ENCODE measurements around the gene EPN2.
"Not testable (repeated sequence)": the region's sequence is repeated elsewhere in the genome, so short reads cannot be mapped to it uniquely, and the experiment has no call there.

Gene EPN2

DNA sequence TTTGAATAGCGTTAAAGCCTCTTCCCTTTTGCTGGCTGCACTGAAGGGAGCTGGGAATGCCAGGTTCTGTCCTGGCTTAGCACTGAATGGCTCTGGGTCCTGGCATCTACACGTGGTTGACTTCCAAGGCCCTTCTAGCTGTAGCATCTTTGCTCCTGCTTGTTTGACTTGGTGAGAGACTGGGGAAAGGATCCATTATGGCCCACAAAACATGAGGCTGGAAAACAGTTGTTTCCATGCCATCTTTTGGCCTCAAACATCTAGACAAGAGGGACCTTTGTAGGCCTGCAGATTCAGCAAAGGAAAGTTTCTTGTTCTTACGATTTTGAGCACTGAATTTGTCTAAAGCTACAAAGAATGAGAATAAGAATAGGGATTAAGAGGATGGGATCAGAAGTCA lies 32.5 kb downstream of the EPN2 start:
- no peak for DNase-seq

DNA sequence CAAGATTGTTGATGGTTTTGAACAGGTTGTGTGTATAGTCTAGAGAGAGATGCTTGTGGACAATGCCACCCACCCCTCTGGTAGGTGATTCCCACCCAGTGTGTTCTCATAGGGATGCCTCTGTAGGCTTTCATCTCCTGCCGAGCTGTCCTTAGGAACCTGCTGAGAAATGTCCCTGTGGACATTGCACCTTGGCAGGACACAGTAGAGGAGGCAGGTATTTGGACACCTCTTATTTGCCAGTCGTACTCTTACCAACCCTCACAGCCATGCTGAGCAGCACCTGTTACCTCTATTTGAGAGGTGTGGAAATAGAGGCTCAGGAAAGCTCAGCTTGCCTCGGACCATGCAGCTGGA lies 33.2 kb downstream of the EPN2 start:
- no peak for DNase-seq

DNA sequence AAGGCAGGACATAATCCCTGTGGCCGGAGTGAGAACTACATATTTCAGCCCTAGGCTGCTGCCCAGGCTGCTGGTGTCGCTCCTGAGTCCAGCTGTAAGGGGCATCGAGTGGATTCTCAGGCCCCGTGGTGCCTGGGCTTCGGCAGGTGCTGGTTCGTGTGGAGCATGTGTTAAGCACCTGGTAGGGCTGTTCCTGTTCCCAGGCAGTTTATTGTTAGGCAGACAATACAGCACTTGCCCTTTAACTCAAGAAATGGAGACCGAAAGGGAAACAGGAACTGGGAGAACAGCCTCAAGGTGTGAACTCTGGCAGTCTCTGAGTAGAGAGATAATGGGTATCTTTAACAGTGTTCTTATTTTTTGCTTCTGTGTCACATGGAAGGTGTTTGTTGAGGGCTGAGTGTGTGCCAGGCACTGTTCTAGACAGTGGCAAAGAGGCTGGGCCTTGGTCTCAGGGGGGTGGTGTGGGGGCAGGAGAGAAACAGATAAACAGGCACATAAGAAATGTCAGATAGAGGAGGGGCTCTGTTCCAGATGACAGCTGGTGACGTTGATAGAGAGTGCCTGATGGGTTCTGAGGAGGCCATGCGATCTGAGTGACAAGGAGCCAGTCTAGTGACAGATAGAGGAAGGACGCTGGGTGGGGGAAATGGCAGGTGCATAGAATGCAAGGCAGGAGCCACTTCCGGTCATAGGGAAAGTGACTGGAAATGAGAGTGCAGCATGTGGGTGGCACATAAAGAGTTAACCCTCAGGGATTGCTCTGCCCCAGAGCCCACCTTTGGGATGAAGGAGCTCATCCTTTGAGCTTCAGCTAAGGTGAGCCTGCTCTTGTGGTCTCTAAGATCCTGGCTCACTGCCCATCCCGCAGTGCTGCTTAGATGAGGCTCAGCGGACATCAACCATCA lies 33.8 kb downstream of the EPN2 start:
- no peak for DNase-seq

DNA sequence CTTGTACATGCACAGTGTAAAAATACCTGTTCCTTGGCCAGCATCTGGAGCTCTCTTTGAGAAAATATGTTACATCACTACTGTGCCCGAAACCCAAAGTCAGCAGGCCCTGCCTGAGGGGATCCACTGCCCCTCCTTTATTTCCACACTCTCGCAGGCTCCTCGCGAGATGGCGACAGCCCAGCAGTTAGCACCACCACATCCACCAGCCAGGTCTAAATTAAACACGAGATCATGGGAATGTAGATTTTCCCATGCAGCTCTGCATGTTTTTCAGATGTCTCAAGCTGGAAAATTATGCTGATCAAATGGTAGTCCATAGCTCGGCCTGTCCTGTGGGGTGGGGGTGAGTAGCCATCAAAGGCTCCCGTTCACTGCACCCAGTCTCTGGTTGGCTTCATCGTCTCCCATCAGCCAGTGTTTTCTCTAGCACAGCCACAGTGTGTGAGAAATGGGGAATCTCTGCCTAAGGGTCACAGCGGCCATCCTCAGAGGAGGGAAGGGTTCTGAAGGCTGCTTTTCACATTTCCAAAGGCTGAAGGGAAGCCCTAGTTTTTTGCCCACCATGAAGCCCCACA lies 34.7 kb downstream of the EPN2 start:
- DNase-seq = no peak

DNA sequence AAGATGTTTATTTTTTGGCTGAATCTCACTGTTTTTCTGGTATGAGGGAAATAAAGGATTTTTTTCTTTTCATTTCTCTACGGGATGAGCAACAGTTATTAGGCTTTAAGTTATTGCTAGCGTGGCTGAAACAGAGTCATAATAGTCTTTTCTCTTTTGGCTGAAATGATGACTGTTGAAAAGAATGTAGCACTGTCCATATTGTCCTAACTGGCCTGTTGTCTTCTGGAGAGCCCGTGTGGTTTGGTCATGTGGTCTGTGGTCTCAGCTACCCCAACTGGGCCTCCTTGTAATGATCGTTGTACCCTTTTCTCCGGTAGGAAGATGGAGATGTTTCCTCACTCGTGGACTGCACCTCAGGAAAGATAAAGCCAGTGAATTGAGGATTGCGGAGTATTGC lies 36.6 kb downstream of the EPN2 start:
- no peak for DNase-seq

DNA sequence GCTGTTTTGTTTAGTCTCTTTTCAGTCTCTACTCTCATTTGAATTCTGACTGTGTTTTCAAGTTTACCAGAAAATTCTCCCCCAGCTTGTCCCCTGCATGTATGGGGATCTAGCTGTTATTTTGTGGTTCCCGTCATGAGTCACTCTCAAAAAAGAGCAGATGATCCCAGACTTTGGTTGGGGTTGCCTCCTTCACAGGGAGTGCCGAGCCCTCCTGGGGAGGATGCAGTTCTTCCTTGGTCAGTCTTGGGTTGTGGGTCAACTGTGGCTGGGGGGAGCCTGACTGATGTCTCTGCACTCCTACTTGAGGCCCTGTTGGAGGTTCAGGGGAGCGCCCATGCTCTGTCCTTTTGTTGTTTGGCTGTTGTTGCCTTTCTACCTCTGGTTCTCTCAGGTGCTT lies 37.7 kb downstream of the EPN2 start:
- DNase-seq = no peak

DNA sequence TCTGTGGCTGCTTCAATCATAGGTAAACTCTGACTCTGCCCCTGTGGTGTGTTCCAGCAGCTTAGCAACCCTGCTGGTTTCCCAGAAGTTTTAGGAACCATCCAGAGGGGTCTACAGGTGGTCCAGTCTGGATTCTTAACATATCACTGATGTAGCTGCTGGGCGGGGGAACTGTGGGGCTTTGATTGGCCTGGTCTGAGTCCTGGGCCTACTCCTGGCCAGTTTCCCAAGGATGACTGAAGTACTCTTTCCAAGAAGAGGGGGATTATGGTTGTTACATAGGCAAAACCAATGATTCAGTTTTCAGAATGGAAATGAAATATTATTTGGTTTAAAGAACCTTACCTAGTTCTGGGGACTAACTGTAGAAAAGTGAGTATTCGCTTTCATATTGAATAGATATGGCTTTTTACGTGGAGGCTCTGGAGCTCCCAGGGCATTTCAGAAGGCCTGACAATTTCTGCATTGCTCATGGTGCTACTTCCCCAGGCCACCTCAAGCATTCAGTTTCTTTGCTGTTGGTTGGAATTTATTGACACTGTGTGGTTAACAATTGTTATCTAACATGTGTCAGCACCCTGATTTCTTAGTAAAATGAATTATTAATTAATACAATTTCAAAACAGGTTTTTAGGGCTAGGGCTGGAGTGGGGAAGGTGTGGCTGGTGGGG lies 38.4 kb downstream of the EPN2 start:
- no peak for DNase-seq

DNA sequence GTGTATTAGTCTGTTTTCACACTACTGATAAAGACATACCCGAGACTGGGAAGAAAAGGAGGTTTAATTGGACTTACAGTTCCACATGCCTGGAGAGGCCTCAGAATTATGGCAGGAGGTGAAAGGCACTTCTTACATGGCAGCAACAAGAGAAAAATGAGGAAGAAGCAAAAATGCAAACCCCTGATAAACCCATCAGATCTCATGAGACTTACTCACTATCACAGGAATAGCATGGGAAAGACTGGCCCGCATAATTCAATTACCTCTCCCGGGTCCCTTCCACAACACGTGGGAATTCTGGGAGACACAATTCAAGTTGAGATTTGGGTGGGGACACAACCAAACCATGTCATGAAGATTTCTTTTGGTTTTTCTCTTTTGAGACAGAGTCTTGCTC lies 41.1 kb downstream of the EPN2 start:
- not testable (repeated sequence) for DNase-seq

DNA sequence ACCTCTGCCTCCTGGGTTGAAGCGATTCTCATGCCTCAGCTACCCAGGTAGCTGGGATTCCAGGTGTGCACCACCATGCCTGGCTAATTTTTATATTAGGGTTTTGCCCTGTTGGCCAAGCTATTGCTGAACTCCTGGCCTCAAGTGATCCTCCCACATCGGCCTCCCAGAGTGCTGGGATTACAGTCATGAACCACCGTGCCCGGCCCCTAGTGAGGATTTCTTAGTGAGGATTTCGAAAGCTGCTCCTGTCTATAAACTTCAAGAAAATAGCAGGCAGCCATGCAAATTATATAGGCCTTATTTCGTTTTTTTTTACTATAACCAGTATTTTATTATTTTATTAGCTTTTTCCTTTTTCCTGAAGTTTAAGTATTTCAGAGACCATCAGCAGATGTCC lies 41.6 kb downstream of the EPN2 start:
- no peak for DNase-seq

DNA sequence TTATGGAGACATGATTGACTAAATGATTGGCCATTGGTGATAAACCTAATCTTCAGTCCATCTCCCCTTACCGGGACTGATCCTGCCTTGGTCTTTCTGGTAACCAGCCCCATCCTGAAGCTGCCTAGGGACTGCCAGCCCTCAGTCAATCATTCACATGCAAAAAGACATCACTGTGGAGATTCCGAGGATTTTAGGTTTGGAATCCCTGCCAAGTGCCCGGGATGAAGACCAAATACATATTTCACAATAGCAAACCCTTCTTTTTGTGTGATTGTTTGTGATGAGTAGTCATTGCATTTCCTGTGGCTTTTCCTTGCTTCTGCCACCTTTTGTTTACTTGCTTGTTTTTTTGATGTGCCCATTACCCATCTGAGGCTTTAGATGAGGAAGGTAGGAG lies 44.0 kb downstream of the EPN2 start:
- DNase-seq = no peak

DNA sequence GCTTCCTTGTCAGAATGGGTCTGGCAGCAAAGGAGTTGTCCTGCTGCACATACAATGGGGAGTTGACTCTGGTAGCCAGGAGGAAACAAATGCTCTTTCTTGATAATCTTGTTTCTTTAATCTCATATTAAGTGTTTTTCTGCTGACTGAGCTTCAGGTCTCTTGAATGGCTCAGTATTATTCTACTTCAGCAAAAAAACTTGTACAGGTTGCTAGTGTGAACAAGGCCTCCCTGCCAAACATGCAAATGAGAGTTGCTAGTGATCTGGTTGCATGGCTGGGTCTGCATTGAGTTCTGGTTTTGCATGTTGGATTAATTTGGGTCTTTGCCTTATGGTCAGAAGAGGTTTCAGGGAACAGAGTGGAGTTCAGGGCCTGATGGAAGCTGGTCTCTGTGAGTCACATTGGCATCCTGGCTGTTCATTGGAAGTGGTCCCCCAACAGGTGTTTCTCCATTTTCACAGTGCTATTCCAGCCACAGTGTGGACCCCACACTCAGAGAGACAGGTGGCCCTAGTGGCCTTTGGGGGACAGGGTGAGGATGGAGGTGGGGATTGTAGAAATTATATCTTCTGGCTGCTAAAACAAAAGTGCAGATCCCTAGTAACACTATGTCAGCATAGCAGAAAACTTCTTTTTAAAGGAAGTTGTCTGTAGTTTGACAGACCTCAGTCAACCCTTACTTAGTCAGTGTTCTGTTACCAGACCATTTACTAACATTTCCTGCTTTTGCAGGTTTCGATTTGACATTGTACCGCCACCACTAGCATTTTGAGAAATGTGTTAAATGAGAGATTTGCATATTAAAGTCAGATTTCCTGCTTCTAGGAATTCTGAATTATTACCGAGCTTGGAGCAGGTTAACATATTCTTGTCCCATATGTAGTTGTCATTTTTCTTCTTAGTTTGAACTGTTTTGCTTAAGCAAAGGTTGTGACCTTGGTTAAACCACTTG lies 47.1 kb downstream of the EPN2 start:
- no peak for DNase-seq

DNA sequence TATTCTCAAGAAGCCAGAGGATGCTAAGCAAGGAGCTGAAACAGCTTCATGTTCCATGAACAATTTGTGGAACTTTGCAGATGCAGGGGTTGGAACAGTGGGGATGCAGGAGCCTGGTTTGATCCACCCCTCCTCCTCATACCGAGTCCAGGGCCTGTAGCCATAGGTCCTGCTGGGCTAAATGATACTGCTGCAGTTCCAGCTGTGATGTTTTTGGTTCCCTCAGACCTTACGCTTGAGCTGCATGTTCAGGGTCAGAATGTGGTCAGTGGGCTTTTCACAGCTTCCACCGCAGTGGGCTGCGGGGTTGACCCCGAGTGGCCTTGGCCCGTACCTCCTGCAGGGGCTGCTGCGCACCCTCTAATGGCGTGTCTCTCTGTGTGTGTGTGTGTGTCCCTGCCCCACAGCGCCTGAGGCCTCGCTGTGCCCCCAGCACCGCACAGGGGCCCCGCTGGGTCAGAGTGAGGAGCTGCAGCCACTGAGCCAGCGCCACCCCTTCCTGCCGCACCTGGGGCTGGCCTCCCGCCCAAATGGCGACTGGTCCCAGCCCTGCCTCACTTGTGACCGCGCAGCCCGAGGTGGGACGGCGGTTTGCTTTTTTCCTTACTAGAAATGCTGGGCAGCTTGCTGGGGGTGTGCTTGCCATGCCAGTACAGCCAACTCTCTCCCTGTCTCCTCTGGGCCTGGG lies 48.2 kb downstream of the EPN2 start:
- DNase-seq = no peak

DNA sequence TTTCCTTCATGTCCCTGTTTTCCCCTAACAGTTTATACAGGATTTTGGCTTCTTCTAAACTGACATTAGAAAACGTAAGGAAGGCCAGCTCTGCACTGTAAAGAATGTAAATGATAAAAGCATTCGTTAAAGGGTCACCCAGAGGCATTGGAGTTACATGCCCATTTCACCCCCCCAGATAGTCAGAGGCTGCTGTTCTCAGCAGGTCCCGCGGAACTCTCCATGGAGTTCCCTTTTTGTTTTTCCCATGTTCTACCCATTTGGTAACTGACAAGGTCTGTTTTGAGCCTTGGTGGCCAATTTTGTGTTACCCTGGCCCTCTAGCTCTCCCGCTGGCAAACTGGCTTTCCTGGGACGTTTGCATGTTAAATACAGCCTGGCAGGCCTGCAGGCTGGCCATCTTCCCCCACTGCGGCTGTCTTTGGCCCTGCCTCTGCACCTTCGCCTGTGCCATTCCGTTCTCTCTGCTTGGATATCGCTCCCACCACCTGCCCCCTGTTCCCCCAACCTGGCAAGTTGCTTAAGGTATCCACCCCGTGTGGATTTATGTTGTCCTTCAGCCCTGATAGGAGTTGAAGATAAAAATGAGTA lies 49.7 kb downstream of the EPN2 start:
- DNase-seq = no peak

DNA sequence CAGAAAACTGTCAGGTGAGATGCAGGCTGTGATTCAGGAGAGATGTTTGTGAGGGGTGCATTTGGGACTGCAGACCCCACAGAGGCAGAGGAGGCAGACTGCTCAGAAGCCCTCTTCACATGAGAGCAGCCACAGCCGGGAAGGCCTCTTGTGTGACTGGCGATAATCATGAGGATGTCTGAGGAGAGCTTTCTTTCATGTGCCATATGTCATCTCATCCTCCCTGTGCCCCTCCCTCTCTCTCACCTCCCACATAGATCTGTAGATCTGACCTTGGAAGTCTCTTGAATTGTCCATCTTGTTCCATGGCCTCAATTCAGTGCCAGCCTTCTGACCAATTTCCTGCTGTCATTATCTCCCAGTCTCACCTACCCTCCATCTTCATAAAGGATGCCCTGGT lies 50.5 kb downstream of the EPN2 start:
- DNase-seq = no peak

DNA sequence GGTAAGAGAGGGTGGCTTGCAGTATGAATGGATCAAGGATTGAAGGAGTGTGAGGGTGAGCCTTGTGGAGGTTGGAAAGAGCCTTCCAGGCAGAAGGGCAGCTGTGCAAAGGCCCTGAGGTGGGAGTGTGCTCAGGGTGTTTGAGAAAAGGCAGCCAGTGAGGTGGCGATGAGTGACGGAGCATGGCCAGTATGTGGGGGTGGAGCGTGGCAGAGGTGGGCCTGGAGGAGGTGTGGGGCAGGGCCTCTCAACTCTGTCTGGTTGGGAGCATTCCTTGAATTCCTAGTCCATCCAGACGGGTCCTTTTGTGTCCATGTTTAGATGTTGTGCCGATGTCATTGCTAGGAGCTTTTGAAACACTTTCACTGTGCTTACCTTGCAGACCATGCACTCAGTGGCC lies 51.3 kb downstream of the EPN2 start:
- DNase-seq = no peak

DNA sequence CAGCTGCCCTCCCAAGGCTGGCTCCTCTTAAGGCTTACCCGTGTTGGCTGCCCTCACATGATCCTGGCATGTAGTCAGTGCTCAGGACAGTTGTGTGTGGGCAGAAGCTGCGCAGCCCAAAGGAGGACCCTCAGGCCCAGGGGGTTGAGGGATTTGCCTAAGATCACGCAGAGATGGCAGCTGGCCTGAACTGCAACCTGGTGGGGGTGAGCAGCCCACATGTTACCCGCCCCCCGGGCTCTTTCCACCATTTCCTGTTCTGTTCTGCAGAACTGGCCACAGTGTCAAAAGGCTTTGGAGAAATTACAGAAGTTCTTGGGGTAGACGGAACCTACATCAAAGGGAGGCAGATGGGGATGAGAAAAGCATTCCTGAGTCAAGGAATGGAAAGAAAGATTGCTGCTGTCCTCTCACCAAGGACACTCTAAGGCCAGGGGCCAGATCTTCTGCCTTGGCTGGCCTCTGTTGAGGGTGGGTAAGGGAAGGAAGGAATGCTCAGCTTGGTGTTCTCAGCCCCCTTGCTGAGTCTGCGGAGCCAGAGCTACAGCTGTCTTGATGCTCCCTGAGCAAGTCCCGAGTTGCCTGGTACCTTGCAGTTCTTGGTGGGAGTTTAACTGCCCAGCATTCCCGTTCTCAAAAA lies 53.0 kb downstream of the EPN2 start:
- DNase-seq = no peak

DNA sequence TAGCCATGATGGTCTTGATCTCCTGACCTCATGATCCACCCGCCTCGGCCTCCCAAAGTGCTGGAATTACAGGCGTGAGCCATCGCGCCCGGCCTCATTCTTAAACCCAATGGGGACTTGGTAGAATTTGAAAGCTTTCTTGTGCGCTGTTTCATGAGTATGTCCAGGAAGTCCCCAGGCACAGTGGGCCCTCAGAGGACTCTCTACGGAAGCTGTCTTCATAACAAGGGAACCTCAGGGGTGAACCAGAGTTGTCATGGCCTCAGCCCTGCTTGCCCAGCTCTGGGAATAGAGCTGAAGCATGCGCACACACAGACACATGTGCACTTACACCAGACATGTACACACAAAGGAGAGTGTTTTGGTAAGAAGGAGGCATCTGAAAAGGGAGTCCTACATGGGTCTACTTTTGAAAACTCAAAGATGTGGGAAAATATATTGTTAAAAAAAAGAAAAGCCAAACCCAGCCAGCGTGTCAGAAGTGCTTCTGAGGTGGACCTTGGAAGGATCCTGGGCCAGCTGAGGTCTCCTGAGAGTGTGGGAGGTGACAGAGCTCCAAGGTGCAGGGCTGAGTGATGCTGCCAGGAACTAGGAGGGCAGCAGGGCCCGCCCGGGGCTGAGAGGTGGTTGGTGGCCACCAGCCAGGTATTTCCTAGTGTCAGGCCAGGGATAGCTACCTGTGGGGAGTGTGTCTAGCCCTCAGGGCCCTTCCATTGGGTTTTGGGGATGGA lies 54.6 kb downstream of the EPN2 start:
- DNase-seq = no peak

DNA sequence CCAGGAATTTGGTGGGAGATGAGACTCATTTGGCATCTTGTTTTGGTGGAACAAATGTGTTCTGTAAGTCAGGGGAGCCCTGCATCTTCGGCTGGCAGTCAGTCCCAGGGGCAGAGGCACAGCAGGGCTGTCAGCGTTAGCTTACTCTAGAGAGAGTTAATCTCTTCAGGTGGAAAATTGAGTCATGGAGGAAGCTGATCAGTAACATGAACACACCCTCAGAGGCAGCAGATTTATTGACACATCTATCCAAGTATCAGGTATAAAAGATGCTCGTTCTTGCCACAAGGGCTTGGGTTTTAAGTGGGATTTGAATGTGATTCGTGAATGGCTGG lies 55.2 kb downstream of the EPN2 start:
- no peak for DNase-seq

DNA sequence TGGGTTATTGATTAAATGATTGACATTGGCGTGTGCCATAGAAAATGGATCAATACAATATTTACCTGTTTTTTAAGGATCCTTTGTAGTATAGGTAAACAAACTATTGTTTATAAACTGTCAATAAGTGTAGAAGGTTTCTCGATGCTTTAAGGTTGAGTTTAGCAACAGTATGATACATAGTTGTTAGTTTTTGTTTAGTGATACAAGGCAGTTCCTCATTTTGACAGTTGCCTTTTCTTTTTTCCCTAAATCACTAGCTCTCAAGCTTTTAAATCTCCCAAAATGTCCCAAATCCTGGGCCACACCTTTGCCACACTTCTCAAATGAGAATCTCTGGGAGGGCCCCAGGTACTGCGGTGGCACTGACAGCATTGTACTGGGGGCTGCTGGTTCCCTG lies 57.3 kb downstream of the EPN2 start:
- no peak for DNase-seq

DNA sequence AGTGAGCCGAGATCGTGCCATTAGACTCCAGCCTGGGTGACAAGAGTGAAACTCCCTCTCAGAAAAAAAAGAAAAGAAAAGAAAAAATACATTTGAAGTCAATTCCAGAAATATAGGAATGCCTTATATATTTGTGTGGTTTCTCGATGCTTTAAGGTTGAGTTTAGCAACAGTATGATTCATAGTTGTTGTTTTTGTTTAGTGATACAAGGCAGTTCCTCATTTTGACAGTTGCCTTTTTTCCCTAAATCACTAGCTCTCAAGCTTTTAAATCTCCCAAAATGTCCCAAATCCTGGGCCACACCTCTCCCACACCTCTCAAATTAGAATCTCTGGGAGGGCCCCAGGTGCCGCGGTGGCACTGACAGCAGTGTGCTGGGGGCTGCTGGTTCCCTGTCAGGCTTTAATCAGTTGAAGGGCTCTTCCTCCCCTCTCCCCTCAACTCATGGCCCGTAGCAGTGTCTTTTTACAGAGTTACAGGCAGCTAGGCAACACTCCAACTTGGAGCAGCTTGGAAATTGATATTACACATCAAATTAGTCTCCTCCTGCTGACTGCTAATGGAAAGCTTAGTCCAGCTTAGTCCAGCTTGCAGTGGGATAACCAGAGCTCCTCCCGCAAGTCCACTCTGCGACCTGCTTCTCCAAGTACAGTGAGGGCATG lies 58.4 kb downstream of the EPN2 start:
- no peak for DNase-seq
